HG03575 (cell line): ENCODE measurements around the gene CPEB3.

Experiments
- ATAC-seq: cut with Tn5 transposase; IDR thresholded peaks from one replicate; pipeline ENCODE4 v1.9.1; 2021; ENCODE audit not compliant: unreplicated experiment, insufficient number of reproducible peaks, low FRiP score; ENCODE audit errors: extremely low read depth

CPEB3 gene

GRCh38 chr10:92278996-92279696 lies 11.7 kb downstream of the CPEB3 start:
- no peak for ATAC-seq

GRCh38 chr10:92274071-92274470 lies 16.8 kb downstream of the CPEB3 start:
- ATAC-seq = no peak

- ATAC-seq = no peak
These were observed 22.1 kb downstream of the CPEB3 start for GRCh38 chr10:92268748-92269147.

GRCh38 chr10:92267343-92267742 lies 23.5 kb downstream of the CPEB3 start:
- no peak for ATAC-seq

- no peak for ATAC-seq
These were observed 25.1 kb downstream of the CPEB3 start for GRCh38 chr10:92265687-92266258.

GRCh38 chr10:92264249-92264648 lies 26.6 kb downstream of the CPEB3 start:
- ATAC-seq = no peak

- no peak for ATAC-seq
These were observed 27.5 kb downstream of the CPEB3 start for GRCh38 chr10:92263396-92263795.

- ATAC-seq = no peak
These were observed 42.3 kb downstream of the CPEB3 start for GRCh38 chr10:92248566-92248965.

GRCh38 chr10:92244796-92245195 lies 46.1 kb downstream of the CPEB3 start:
- ATAC-seq = peak; percentile 57

GRCh38 chr10:92242910-92243671 lies 47.8 kb downstream of the CPEB3 start:
- no peak for ATAC-seq

GRCh38 chr10:92242380-92242779 lies 48.5 kb downstream of the CPEB3 start:
- ATAC-seq = no peak

- ATAC-seq = no peak
These were observed 49.4 kb downstream of the CPEB3 start for GRCh38 chr10:92241501-92241900.

- ATAC-seq = no peak
These were observed 49.7 kb downstream of the CPEB3 start for GRCh38 chr10:92241158-92241500.

GRCh38 chr10:92240289-92241157 lies 50.4 kb downstream of the CPEB3 start:
- ATAC-seq = no peak

- no peak for ATAC-seq
These were observed 51.1 kb downstream of the CPEB3 start for GRCh38 chr10:92239600-92240288.

- ATAC-seq = no peak
These were observed 51.7 kb downstream of the CPEB3 start for GRCh38 chr10:92239151-92239599.

GRCh38 chr10:92238586-92239098 lies 52.2 kb downstream of the CPEB3 start:
- no peak for ATAC-seq

GRCh38 chr10:92238054-92238585 lies 52.8 kb downstream of the CPEB3 start:
- no peak for ATAC-seq
